ENCODE measurements around the gene GULP1.

DNA sequence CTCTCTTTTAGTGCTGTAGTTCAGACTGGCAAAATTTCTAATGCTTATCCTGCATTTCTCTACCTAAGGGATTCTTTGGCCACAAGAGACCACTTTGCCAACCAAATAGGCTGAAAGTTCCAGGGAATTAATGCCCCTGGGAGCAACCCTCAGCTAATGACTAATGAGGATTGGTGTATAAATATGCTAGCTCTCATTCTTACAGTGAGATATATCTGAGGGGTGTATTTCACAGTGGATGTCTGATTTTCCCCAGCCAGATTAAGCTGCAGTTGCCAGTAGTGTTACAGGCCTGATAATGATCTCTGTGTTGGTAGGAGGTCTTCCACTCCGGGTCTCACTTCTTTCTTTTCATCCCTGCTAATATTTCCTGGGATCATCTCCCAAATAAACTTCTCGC lies 90.4 kb downstream of the GULP1 start:
- TF ChIP-seq, protein P1, sequence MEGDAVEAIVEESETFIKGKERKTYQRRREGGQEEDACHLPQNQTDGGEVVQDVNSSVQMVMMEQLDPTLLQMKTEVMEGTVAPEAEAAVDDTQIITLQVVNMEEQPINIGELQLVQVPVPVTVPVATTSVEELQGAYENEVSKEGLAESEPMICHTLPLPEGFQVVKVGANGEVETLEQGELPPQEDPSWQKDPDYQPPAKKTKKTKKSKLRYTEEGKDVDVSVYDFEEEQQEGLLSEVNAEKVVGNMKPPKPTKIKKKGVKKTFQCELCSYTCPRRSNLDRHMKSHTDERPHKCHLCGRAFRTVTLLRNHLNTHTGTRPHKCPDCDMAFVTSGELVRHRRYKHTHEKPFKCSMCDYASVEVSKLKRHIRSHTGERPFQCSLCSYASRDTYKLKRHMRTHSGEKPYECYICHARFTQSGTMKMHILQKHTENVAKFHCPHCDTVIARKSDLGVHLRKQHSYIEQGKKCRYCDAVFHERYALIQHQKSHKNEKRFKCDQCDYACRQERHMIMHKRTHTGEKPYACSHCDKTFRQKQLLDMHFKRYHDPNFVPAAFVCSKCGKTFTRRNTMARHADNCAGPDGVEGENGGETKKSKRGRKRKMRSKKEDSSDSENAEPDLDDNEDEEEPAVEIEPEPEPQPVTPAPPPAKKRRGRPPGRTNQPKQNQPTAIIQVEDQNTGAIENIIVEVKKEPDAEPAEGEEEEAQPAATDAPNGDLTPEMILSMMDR (IDR thresholded peaks at IDR 0.05 in 8 of 11, conservative IDR thresholded peaks at IDR 0.05 in 3 of 11): no peak
- TF ChIP-seq POLR2A (IDR thresholded peaks at IDR 0.05): no peak

Measured in spleen (tissue), 7 donors.